WTC11 (cell line): Measurements from ENCODE around the gene PI4K2B. TPM values are rescaled to one million over a fixed set of nuclear protein-coding genes. Genes with fewer than 3 reads are reported as not detected.
A peak's percentile ranks its signal among the peaks of the same experiment; 100 is the strongest.

Experiments
- ATAC-seq: fragments of 200-7000 bp; cut with Tn5 transposase; 2 replicates; pipeline ENCODE4 v1.10.0; 2021; ENCODE audit warnings: mild to moderate bottlenecking, moderate library complexity
- CTCF ChIA-PET: fragments of 300-600 bp; sonication (Branson Sonifier 250); formaldehyde crosslinking; loops from one replicate; lab custom pipeline; 2021; ENCODE audit warnings: antibody characterized with exemption; lab: Charles Lee
- POLR2A ChIA-PET: fragments of 350-600 bp; sonication (Branson Sonifier 250); formaldehyde crosslinking; loops from one replicate; lab custom pipeline; 2021; ENCODE audit warnings: antibody characterized with exemption; lab: Charles Lee
- DNase-seq: peaks from one replicate; pipeline ENCODE4 v3.0.0; 2021; ENCODE audit warnings: low spot score
- H3K27ac Mint-ChIP-seq: 2 replicates; pipeline ENCODE4 v1.8.0; 2021; ENCODE audit warnings: mixed read lengths
- H3K27me3 Mint-ChIP-seq: 2 replicates; pipeline ENCODE4 v1.8.0; 2021; ENCODE audit warnings: low read depth, mild to moderate bottlenecking, moderate library complexity, mixed read lengths
- H3K36me3 Mint-ChIP-seq: 2 replicates; pipeline ENCODE4 v1.8.0; 2021; ENCODE audit warnings: mixed read lengths
- H3K4me1 Mint-ChIP-seq: 2 replicates; pipeline ENCODE4 v1.8.0; 2022; ENCODE audit warnings: mixed read lengths
- H3K4me3 Mint-ChIP-seq: 2 replicates; pipeline ENCODE4 v1.8.0; 2021; ENCODE audit warnings: mild to moderate bottlenecking, moderate library complexity, mixed read lengths
- H3K9me3 Mint-ChIP-seq: 2 replicates; pipeline ENCODE4 v1.8.0; 2021; ENCODE audit warnings: mixed read lengths
- ATF3 ChIP-seq: sonication (generic); formaldehyde crosslinking; conservative IDR thresholded peaks from 2 replicates; pipeline ENCODE4 v1.8.1; 2022; ENCODE audit warnings: mild to moderate bottlenecking, missing genetic modification reagents
- CREB1 ChIP-seq: sonication (generic); formaldehyde crosslinking; IDR thresholded peaks from 2 replicates; pipeline ENCODE4 v1.8.0; 2023; ENCODE audit warnings: mild to moderate bottlenecking, missing genetic modification reagents
- ESRRA ChIP-seq: sonication (generic); formaldehyde crosslinking; IDR thresholded peaks from 2 replicates; pipeline ENCODE4 v1.8.1; 2022; ENCODE audit warnings: mild to moderate bottlenecking, missing genetic modification reagents, borderline replicate concordance
- FOXJ3 ChIP-seq: sonication (generic); formaldehyde crosslinking; IDR thresholded peaks from 2 replicates; pipeline ENCODE4 v1.9.0; 2021; ENCODE audit warnings: missing genetic modification reagents, mild to moderate bottlenecking, borderline replicate concordance
- GRHL2 ChIP-seq: fragments of 250-450 bp; sonication (Bioruptor Pico); IDR thresholded peaks from 2 replicates; pipeline ENCODE4 v1.8.0; 2022; ENCODE audit warnings: mild to moderate bottlenecking, moderate library complexity; ENCODE audit not compliant: insufficient replicate concordance, severe bottlenecking
- HMGA2 ChIP-seq: fragments of 250-450 bp; sonication (Bioruptor Pico); IDR thresholded peaks from 2 replicates; pipeline ENCODE4 v1.4.0; 2021; ENCODE audit warnings: mild to moderate bottlenecking, moderate library complexity
- IRF2 ChIP-seq: sonication (generic); formaldehyde crosslinking; IDR thresholded peaks from 2 replicates; pipeline ENCODE4 v1.8.0; 2022; ENCODE audit warnings: low read depth, missing genetic modification reagents, borderline replicate concordance
- KAT7 ChIP-seq: sonication (generic); formaldehyde crosslinking; IDR thresholded peaks from 2 replicates; pipeline ENCODE4 v1.8.1; 2023; ENCODE audit warnings: missing genetic modification reagents, mild to moderate bottlenecking, borderline replicate concordance
- MAX ChIP-seq: sonication (generic); formaldehyde crosslinking; IDR thresholded peaks from 2 replicates; pipeline ENCODE4 v1.8.0; 2022; ENCODE audit warnings: mild to moderate bottlenecking, missing genetic modification reagents
- RELA ChIP-seq: sonication (generic); formaldehyde crosslinking; IDR thresholded peaks from 2 replicates; pipeline ENCODE4 v1.8.1; 2022; ENCODE audit warnings: missing genetic modification reagents, mild to moderate bottlenecking, borderline replicate concordance
- RORB ChIP-seq: fragments of 250-450 bp; sonication (Bioruptor Pico); IDR thresholded peaks from 2 replicates; pipeline ENCODE4 v1.9.0; 2021; ENCODE audit warnings: mild to moderate bottlenecking
- TEAD4 ChIP-seq: sonication (generic); formaldehyde crosslinking; IDR thresholded peaks from 2 replicates; pipeline ENCODE4 v1.8.0; 2022; ENCODE audit warnings: mild to moderate bottlenecking, missing genetic modification reagents
- ZMAT4 ChIP-seq: fragments of 250-450 bp; sonication (Bioruptor Pico); IDR thresholded peaks from 2 replicates; pipeline ENCODE4 v1.9.0; 2021; ENCODE audit warnings: mild to moderate bottlenecking
- ZNF138 ChIP-seq: sonication (generic); formaldehyde crosslinking; conservative IDR thresholded peaks from 2 replicates; pipeline ENCODE4 v1.8.1; 2022; ENCODE audit warnings: mild to moderate bottlenecking, moderate library complexity, missing genetic modification reagents
- ZNF425 ChIP-seq: fragments of 250-450 bp; sonication (Bioruptor Pico); conservative IDR thresholded peaks from 2 replicates; pipeline ENCODE4 v1.9.0; 2021; ENCODE audit warnings: mild to moderate bottlenecking
- ZNF512 ChIP-seq: sonication (generic); formaldehyde crosslinking; IDR thresholded peaks from 2 replicates; pipeline ENCODE4 v1.8.1; 2022; ENCODE audit warnings: missing genetic modification reagents, borderline replicate concordance
- ZNF532 ChIP-seq: fragments of 250-450 bp; sonication (Bioruptor Pico); IDR thresholded peaks from 2 replicates; pipeline ENCODE4 v1.9.0; 2021; ENCODE audit warnings: mild to moderate bottlenecking, borderline replicate concordance
- ZSCAN18 ChIP-seq: fragments of 250-450 bp; sonication (Bioruptor Pico); IDR thresholded peaks from 2 replicates; pipeline ENCODE4 v2.1.2; 2022; ENCODE audit warnings: mild to moderate bottlenecking, moderate library complexity
- total RNA-seq: library from RNA; stranded (reverse); gene quantifications from 3 replicates; pipeline ENCODE4 v1.2.3, GENCODE V29; 2021

Gene PI4K2B
- total RNA-seq, 1 experiment from 2014 or later, result 15.1 TPM

GRCh38 chr4:25221377-25221776, 12.5 kb upstream of the PI4K2B start:
- POLR2A ChIA-PET, result no interaction called here
- Mint-ChIP-seq H3K27me3 (peaks cover 15% of the 10 kb centered on the region), H3K9me3 (peaks cover 62% of the 10 kb centered on the region), H3K36me3 (peaks cover 38% of the 10 kb centered on the region), H3K27ac (no peak overlapping the region), H3K4me3 (no peak overlapping the region), H3K4me1 (no peaks in the 10 kb centered on the region)
- CTCF ChIA-PET, result no interaction called here
- no peak for TF ChIP-seq TEAD4 (CRISPR knock-in tag)
- ATAC-seq, result no peak
- no peak for DNase-seq

GRCh38 chr4:25223802-25224375, 9.9 kb upstream of the PI4K2B start:
- Mint-ChIP-seq H3K4me1 (no peaks in the 10 kb centered on the region), H3K27ac (no peak overlapping the region), H3K27me3 (peaks cover 18% of the 10 kb centered on the region), H3K4me3 (no peak overlapping the region), H3K9me3 (peaks cover 83% of the 10 kb centered on the region), H3K36me3 (peaks cover 48% of the 10 kb centered on the region)
- TF ChIP-seq ZNF425 (no peak), ZMAT4 (CRISPR knock-in tag) (no peak), GRHL2 (CRISPR knock-in tag) (no peak), ZNF512 (no peak), RORB (no peak), RELA (no peak), MAX (no peak), ZNF532 (CRISPR knock-in tag) (no peak), CREB1 (CRISPR knock-in tag) (no peak), ZNF138 (no peak), IRF2 (CRISPR knock-in tag) (no peak), KAT7 (CRISPR knock-in tag) (no peak), HMGA2 (CRISPR knock-in tag) (no peak)
- CTCF ChIA-PET, result no interaction called here
- POLR2A ChIA-PET, result interaction anchor here (0.7 kb wide), 1 partner anchor 736 kb away, joined by 3 read pairs; no protein-coding TSS in a partner anchor
- peak; percentile 44; the same call in 1 of the 2 replicates for ATAC-seq
- DNase-seq, result peak; percentile 49

GRCh38 chr4:25229804-25230203, 4.0 kb upstream of the PI4K2B start:
- H3K9me3 Mint-ChIP-seq, result peaks cover 79% of the 10 kb centered on the region
- H3K36me3 Mint-ChIP-seq, result peaks cover 51% of the 10 kb centered on the region
- H3K27ac Mint-ChIP-seq, result no peak overlapping the region
- DNase-seq, result no peak
- POLR2A ChIA-PET, result no interaction called here
- TF ChIP-seq ATF3 (CRISPR knock-in tag) (no peak), HMGA2 (CRISPR knock-in tag) (no peak), GRHL2 (CRISPR knock-in tag) (no peak), FOXJ3 (CRISPR knock-in tag) (no peak), ESRRA (CRISPR knock-in tag) (no peak), ZSCAN18 (CRISPR knock-in tag) (no peak)
- CTCF ChIA-PET, result no interaction called here
- no peak for ATAC-seq
- no peak overlapping the region for H3K4me3 Mint-ChIP-seq
- H3K4me1 Mint-ChIP-seq, result peaks cover 4% of the 10 kb centered on the region
- peaks cover 30% of the 10 kb centered on the region for H3K27me3 Mint-ChIP-seq
